Measurements from ENCODE around the gene SLC9A9.

SLC9A9 gene

DNA sequence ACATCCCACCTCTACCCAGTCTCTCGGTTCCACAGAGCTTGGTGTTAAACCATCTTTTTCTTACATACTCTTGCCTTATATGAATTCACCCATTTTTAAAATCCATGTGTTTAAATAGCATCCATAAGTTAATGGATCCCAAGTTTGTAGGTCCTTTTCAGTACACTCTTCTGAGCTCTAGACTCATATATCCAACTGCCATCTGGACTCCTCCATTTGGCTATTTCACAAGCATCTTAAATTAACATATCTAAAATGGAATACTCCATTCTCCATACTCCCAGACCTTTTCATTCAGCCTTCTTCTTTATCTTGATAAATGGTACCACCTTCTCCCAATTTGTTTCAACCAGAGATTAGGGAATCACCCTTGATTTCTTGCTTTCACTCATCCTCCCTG, 615.3 kb downstream of the SLC9A9 start:
- no peak for DNase-seq

DNA sequence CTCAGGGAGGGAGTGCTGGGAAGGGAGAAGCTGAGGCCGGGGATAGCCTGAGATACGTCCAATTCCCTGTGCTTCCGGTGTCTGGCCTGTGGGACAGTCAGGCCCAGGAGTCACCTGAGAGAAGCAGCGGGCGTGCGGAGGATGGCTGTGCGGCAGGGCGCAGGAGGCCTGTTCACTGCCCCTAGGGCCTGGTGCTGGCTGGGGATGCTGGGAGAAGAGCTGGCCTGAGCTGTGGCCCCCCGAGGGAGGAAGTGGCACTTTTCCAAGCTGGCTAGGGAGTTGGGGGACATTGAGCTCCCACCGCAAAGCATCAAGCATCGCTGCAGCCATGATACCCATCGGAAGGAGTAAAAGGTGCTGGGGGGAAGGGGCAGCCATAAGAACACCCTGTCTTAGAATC, 619.9 kb downstream of the SLC9A9 start:
- no peak for DNase-seq

DNA sequence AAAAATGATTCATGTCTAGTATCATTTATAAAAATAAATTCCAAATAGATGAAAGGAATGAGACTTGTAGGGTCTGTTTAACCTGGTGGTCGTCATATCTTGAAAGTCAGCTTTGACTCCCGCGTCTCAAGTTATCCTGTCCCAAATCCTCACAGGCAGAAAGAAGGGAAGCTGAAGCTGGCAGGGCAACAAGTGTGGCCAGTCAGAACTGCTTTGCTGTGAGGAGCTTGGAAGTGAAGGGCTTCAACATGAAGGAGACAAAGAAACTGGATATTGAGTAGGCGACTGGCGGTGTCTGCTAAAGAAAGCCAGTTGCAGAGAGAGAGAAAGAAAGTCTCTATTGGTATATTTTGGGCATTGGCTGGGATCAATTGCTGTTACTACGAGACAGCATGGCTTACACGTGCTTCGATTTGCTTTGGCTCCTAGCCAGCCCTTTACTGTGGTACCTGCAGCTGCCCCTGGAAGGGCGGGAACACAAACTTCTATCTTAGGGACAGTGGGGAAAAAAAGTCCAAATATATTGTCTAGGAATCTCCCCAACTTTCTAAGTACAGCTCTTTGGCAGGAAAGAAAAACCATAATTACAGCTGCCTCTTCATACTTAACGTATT, 621.5 kb downstream of the SLC9A9 start:
- DNase-seq: no peak

DNA sequence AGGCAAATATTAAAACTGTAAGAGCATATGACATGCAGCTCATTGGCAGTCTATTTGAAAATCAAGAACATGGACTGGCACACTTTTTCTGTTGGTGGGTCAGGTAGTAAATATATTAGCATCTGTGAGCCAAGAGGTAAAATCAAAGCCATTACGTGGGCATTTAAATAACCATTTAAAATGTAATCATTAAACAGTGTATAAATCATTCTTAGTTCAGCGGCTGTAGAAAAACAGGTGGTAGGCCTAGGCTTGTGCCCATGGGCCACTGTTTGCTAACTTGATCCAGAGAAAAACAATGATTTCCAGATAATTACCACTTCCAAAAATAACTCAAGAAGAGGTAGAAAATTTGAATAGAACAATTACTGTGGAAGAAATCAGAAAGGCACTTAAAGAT, 623.6 kb downstream of the SLC9A9 start:
- DNase-seq: no peak

DNA sequence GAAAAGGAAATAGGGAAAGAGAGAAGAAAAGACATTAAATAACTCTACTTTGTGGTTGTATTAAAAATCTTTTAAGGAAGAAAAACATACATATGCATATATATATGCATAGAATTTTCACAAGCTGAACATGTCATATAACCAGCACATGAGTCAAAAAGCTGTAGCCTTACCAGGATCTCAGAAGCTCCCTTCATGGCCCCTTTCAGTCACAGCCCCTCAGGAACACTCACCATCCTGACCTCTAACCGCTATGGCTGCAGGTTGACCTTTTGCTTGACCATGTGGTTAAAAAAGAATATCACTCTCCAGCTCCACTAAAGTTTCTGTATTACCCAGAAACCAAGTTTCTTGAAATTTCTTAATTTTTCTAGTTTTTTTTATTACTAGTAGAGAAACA, 625.3 kb downstream of the SLC9A9 start:
- no peak for DNase-seq

DNA sequence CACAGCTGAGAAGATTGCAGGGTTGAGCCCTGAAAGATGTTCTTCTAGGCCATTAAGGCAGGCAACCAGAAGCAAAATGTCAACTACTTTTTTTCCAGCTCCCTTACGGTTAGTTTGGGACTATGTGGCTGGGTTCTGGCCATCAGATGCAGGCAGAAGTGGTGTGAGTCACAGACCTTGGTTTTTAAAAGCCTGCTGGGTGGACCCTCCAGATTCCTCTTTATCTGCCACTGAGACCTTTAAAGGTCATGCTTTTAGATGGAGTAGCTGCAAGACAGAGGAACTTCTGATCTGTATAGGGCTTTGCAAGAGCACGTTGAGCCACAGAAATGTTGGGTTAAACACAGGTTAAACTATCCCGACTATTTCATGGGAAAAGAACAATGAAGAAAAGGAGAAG, 625.8 kb downstream of the SLC9A9 start:
- no peak for DNase-seq

DNA sequence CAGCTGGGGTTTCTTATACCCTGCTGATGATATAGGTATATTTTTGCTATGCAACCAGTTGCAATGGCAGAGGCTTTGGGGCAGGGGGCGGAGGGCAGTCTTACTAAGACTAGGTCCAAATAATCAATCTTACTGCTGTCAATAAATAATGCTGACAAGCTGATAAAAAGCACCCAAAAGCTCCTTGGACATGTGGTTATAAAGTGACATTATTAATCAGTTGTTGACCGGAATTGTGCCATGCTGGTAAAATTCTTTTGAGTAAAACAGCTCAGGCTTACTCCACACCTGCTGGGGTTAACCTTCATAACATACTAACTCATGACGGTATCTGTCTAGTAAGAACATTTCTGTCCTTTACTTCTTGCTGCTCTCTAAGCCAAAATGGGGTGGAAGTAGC, 626.8 kb downstream of the SLC9A9 start:
- no peak for DNase-seq

DNA sequence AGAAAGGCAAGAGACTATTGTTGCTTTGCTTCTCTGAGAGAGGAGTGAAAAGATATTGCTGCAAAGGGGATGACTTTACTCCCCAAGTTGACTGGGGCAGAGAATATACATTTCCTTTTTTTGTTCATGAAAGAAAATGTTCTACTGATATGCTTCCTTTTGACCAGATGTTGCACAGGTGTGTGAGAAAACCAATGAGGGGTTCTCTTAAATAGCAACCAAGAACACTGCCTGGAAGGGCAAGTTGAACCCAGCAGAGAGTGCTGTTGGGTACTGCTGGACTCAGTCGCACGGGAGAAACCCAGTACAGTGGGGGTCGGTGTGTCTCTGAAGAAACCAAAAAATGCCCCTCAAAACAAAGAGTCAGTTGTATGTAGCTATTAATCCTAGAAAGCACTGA, 627.5 kb downstream of the SLC9A9 start:
- DNase-seq: no peak

DNA sequence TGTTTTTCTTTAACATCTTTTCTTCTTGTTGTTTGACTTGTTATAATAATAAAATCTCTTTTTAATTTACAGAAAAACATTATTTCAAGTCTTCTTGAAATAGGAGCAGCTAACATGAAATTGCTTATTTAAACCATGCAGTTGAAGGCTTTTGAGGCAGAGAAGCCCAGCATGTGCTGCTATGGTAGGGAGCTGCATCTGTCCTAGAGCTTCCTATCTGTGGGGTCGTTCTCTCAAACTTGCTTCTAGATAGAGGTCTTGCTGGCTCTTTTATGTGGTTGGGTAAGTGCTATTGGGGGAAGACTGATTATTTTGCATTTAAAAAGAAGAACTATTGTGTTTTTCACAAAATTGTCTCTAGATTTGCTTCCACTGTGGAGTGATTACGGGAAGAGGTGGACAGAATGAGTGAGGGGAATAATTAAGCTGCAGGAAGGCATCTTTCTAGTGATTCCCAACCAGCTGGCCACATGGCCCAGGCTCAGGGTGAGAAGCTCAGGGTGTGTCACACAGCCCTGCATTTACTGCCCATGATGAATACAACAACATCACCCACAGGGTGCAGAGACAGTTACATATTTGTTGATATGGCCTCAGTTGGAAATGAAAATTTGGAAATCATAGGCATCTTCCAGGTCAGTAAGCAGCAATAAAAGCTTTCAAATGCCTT, 630.0 kb downstream of the SLC9A9 start:
- no peak for DNase-seq

DNA sequence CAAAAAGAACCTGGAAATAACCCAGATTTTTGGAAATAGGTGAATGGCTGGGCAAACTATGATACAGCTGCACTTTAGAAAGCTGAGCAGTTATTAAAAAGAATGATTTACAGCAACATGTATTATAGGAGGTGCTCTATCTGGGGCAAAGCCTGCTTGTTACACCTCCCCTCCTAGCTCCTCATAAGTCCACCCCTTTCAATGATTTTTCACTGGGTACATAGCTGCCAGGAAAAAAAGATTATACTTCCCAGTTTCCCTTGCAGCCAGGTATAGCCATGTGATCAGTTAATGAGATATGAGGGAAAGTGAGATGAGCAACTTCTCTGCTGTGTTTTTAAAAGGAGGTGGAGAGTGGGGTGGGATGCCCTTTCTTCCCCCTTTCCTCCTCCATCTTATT, 631.0 kb downstream of the SLC9A9 start:
- DNase-seq: no peak

DNA sequence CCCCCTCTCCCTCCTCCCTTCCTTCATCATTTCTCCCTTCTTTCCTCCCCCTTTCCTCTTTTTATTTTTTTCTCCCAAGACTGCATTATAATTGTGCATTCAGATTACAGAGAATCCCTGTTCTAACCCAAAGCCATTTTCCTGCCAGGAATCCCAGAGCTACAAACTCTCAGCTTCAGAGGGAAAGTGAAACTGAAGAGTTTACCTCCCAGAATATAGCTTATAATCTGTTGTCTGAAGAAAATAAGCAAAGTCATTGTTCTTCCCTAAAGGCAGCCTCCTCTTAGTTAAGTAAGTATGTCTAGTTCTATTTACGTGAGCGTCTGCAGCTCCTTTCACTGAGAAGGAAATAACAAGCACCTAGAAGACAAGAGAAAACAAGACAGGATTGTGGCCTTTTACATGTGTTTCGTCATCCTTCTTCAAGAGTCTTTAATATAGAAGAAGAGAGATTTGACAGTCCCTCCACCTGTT, 631.5 kb downstream of the SLC9A9 start:
- no peak for DNase-seq

Data from effector CD8-positive, alpha-beta T cell (primary cell).